PFSK-1 (cell line): ENCODE results near the gene TPST1.

ENCODE experiments used
- FOXP2 ChIP-seq: optimal IDR thresholded peaks from 2 replicates; pipeline ENCODE3; 2011; ENCODE audit warnings: borderline replicate concordance, control low read depth, inconsistent platforms; ENCODE audit not compliant: insufficient read depth; ENCODE audit errors: extremely low read length, extremely low read depth
- POLR2AphosphoS5 ChIP-seq: IDR thresholded peaks from 2 replicates; pipeline ENCODE4 v1.6.1; 2012; ENCODE audit warnings: low read depth, mild to moderate bottlenecking, control low read depth, low read length, moderate library complexity
- REST ChIP-seq, 2 experiments: IDR thresholded peaks; 2 replicates each; pipeline versions ENCODE4 v1.6.1 to v1.8.0; 2011 to 2012; ENCODE audit warnings: low read depth in 2 of 2, low read length in 2 of 2, control low read depth in 1 of 2, inconsistent platforms in 1 of 2, mild to moderate bottlenecking in 1 of 2, moderate library complexity in 1 of 2; ENCODE audit not compliant: insufficient read depth in 1 of 2
- SIN3A ChIP-seq: IDR thresholded peaks from 2 replicates; pipeline ENCODE4 v1.6.1; 2012; ENCODE audit warnings: mild to moderate bottlenecking, low read length, moderate library complexity, borderline replicate concordance; ENCODE audit not compliant: insufficient read depth
- TAF1 ChIP-seq: IDR thresholded peaks from 2 replicates; pipeline ENCODE4 v1.6.1; 2012; ENCODE audit warnings: low read length, control low read depth, borderline replicate concordance; ENCODE audit not compliant: insufficient read depth

Gene TPST1

GRCh38 chr7:66409493-66409892 lies 204.4 kb downstream of the TPST1 start:
- no peak for TF ChIP-seq FOXP2
- no peak for TF ChIP-seq TAF1
- no peak for TF ChIP-seq POLR2AphosphoS5
- TF ChIP-seq REST (IDR thresholded peaks at IDR 0.05; ENCODE audit: insufficient read depth in 1 of 2, low read depth in 2 of 2, low read length in 2 of 2) = no peak
- TF ChIP-seq SIN3A = no peak
